ENCODE measurements around the gene CLEC4F.

Gene CLEC4F

DNA sequence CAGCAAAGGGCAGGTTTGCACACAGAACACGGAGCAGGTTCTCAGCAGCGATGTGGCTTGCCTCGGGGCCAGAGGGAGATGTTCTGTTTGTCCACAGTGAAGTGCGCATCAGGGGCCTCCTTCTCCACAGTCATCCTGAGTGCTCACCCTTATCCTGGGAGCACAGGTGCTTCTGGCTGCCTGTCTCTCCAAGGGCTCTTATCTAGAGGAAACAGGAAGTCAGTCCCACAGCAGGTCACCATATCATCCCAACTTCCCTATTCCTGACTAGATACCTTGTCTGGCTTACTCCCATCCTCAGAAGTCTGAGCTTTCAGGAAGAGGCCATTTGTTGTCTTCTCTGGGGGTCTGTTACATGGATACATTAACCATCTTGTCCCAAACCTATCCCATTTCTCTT lies 15.2 kb upstream of the CLEC4F start, which contains the start of gene CD207:
Gene CD207, minus strand, starts transcription at position 174 of the 400 bp plus-strand sequence. Its CDS starts 40 bp downstream, at position 134.
- no peak for FAIRE-seq
- TF ChIP-seq TAF1 (IDR thresholded peaks at IDR 0.05; ENCODE audit: borderline replicate concordance, low read depth, low read length) = no peak
- TF ChIP-seq POLR2AphosphoS5 (IDR thresholded peaks at IDR 0.05; ENCODE audit: low read depth, low read length) = no peak
- no peak for TF ChIP-seq POLR2A (IDR thresholded peaks at IDR 0.05; ENCODE audit: low read depth, low read length)
- no peak for DNase-seq (ENCODE audit: insufficient read length)

DNA sequence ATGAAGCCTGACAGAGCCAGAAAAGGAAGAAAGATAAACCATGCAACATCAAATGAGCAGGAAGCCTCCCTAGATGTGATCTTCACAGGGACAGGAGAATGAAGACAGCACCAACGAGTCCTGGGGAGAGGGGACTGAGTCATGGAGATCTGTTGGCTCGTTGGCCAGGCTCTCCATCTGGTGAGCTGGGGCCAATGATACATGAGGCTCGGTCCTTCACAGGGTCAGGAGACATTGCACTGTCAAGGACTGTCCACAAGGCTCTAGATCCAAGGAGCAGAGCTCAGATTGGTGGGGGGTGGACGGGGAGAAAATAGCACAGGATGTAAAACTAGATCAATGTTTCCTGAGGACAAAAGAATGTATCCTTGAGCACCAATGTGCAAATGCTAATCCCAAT lies 14.5 kb upstream of the CLEC4F start:
- FAIRE-seq = no peak
- TF ChIP-seq POLR2AphosphoS5 (IDR thresholded peaks at IDR 0.05; ENCODE audit: low read depth, low read length) (no peak), TAF1 (IDR thresholded peaks at IDR 0.05; ENCODE audit: borderline replicate concordance, low read depth, low read length) (no peak), POLR2A (IDR thresholded peaks at IDR 0.05; ENCODE audit: low read depth, low read length) (no peak)
- DNase-seq (ENCODE audit: insufficient read length) = no peak

DNA sequence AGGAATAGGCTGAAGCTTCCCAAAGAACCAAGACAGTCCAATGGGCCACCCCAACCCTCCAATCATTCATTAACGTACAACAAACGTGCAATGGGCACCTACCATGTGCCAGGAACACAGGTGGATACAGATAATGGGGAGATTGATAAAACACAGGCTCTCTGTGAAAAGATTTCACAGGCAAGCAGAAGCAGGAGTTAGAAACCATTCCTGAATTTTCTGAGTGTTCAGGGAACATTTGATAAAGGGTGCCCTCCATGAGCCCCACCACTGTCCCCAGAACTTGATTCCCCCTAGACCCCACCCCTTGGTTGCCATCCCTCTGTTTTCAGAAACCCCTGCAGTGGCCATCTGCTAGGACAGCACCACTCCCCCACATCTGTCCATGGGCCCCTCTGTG lies 13.7 kb upstream of the CLEC4F start:
- FAIRE-seq = no peak
- TF ChIP-seq POLR2A (IDR thresholded peaks at IDR 0.05; ENCODE audit: low read depth, low read length) (no peak), POLR2AphosphoS5 (IDR thresholded peaks at IDR 0.05; ENCODE audit: low read depth, low read length) (no peak), TAF1 (IDR thresholded peaks at IDR 0.05; ENCODE audit: borderline replicate concordance, low read depth, low read length) (no peak)
- no peak for DNase-seq (ENCODE audit: insufficient read length)

DNA sequence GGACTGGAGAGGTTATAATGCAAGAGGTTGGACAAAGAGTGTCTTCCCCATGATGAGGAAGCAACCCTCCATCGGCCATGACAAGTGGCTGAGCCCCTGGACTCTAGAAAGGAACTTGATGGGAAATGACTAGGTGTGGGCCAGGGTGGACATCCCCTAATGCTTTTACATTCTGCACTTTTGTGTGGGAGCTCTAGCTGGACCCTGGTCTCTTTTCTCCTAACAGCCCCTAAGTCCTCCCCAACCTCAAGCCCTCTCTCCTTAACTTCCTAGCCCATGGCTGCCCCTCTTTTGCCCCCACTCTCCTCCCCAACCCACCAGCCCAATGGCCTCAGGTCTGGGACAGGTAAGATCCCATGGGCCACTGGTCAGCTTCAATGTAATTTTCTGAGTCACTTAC lies 12.8 kb upstream of the CLEC4F start:
- TF ChIP-seq POLR2A (IDR thresholded peaks at IDR 0.05; ENCODE audit: low read depth, low read length) (no peak), POLR2AphosphoS5 (IDR thresholded peaks at IDR 0.05; ENCODE audit: low read depth, low read length) (no peak), TAF1 (IDR thresholded peaks at IDR 0.05; ENCODE audit: borderline replicate concordance, low read depth, low read length) (no peak)
- FAIRE-seq = no peak
- no peak for DNase-seq (ENCODE audit: insufficient read length)

DNA sequence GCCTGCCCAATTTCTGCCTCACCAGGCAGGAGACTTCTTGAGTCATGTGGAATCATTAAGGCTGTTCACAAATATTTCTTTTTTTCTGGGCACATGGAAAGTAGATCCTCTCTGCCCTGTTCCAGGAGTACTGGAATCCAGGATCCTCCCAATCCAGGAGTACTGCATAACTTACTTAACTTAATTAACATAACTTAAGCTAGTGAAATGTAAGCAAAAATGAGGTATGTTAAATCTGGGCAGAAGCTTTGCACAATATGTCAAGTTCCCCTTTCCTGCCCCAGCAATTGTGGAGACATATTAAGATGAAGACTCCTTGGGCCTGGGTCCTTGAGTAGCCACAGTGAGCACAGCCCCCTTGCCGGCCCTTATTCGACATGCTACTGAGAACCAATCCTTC lies 12.0 kb upstream of the CLEC4F start:
- DNase-seq (ENCODE audit: insufficient read length) (no peak), FAIRE-seq (no peak)
- TF ChIP-seq POLR2AphosphoS5 (IDR thresholded peaks at IDR 0.05; ENCODE audit: low read depth, low read length) (no peak), POLR2A (IDR thresholded peaks at IDR 0.05; ENCODE audit: low read depth, low read length) (no peak), TAF1 (IDR thresholded peaks at IDR 0.05; ENCODE audit: borderline replicate concordance, low read depth, low read length) (no peak)

DNA sequence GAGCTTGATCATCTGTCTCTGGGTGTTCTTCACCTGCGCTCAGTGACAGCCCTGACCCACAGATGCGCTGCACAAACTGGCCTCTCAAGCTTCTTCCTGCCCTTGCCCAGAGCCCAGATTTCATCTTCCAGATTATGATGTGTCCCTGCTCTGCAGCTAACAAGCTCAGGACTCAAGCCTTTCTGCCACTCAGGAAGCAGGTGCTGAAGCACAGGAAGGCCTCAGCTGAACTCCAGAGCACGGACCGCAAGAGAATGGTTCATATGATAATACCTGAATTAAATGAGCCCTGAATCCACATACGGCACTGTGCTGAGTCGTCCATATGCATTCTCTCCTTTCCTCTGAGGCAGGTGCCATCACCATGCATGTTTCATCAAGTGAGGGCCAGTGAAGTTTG lies 11.5 kb upstream of the CLEC4F start:
- FAIRE-seq (no peak), DNase-seq (ENCODE audit: insufficient read length) (no peak)
- TF ChIP-seq TAF1 (IDR thresholded peaks at IDR 0.05; ENCODE audit: borderline replicate concordance, low read depth, low read length) = no peak

DNA sequence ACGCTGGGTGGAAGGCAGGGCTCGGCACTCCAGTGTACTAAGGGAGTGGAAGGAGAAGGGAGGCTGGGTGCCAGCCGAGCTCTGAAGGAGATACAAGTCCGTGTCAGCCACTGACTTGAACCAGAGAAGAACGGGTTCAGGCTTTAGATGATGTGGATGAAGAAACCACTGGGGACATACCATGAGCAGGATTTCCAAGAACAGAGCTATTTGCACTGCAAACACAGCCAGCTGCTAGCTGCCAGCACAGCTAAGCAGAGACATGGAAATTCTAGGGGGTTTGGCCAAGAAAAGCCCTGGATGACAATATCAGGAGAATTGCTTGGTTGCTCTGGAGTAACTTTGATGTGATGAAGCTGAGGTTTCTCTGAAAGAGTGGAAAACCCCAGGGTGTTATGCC lies 10.0 kb upstream of the CLEC4F start:
- TF ChIP-seq TAF1 (IDR thresholded peaks at IDR 0.05; ENCODE audit: borderline replicate concordance, low read depth, low read length) = no peak
- TF ChIP-seq POLR2A (IDR thresholded peaks at IDR 0.05; ENCODE audit: low read depth, low read length) = no peak
- no peak for TF ChIP-seq POLR2AphosphoS5 (IDR thresholded peaks at IDR 0.05; ENCODE audit: low read depth, low read length)
- FAIRE-seq (no peak), DNase-seq (ENCODE audit: insufficient read length) (no peak)

DNA sequence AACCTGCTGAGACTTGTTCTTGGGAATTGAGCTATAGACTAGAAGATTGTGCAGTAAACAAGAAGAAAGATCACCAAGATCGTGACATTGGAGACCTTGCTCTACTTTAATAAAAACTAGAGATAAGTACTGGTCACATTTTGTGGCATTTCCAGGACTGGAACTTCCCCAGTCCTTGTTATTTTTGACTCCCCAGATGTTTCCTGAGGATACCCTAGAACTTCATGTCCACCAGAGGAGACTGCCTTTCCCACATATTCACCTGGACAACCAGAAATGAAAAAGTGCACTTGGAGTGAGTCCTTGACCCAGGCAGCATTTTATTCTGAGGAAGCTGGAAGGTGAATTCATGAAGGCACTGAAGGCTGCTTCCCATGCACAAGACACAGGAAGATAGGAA lies 9.5 kb upstream of the CLEC4F start:
- TF ChIP-seq TAF1 (IDR thresholded peaks at IDR 0.05; ENCODE audit: borderline replicate concordance, low read depth, low read length) (no peak), POLR2AphosphoS5 (IDR thresholded peaks at IDR 0.05; ENCODE audit: low read depth, low read length) (no peak), POLR2A (IDR thresholded peaks at IDR 0.05; ENCODE audit: low read depth, low read length) (no peak)
- DNase-seq (ENCODE audit: insufficient read length) (no peak), FAIRE-seq (no peak)

DNA sequence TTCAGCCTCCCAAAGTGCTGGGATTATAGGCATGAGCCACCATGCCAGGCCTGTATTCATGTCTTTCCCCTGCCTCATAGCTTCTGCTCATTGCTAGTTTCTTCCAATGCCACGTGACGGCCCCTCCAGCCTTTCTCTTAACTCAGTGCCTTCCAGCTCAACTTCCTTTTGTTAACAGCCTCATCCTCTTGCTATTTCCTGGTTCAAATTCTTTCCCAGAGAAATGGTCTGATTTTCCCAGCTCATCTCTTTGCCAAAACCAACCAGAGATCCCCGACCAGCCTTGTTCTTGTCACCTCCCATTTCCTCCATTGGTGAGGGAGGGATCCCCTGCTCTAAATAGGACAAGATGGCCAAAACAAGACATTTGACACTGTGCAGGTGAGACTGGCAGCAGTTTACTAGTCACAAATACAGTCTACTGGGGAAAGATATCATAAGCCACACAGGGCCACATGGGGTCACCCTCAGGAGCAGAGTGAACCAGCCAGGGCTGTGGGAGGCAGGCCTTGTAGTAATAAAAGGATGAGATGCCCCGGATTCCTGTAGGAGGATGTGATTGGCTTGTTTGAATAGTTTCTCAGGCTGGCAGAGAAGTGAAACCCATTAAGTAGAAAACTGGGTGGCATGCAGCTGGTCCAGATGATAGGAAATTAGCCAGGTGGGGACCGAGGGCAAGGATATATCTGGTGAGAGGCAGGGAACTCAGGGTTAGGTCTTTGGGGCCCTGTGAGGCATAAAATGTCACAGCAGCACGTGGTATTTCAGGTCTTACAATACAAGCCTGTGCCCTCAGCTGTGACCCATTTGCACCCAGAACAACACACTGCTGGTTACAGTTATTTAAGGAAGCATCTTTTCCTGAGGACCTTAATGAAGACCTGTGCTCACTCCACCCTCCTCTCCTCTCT lies 8.8 kb upstream of the CLEC4F start:
- no peak for FAIRE-seq
- no peak for DNase-seq (ENCODE audit: insufficient read length)
- TF ChIP-seq POLR2AphosphoS5 (IDR thresholded peaks at IDR 0.05; ENCODE audit: low read depth, low read length) (no peak), POLR2A (IDR thresholded peaks at IDR 0.05; ENCODE audit: low read depth, low read length) (no peak), TAF1 (IDR thresholded peaks at IDR 0.05; ENCODE audit: borderline replicate concordance, low read depth, low read length) (no peak)

DNA sequence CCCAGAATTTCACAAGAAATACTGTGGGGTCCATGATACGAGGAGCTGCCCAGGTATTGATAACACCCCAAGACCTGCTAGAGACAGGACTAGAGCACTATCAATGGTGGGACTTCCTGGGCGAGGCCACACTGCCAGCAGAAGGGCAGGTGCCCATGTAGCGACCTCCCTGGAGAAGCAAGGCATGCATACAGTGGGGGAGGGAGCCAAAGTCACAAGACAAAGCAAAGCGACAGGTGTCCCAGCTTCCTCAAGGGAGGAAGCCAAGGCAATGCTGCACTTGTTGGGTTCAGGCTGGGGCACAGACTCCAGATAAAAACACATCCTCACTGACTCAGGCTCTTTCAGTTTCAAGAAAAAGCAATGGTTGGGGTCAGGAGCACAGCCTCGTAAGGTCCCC lies 7.7 kb upstream of the CLEC4F start:
- FAIRE-seq (no peak), DNase-seq (ENCODE audit: insufficient read length) (no peak)
- TF ChIP-seq TAF1 (IDR thresholded peaks at IDR 0.05; ENCODE audit: borderline replicate concordance, low read depth, low read length) (no peak), POLR2AphosphoS5 (IDR thresholded peaks at IDR 0.05; ENCODE audit: low read depth, low read length) (no peak), POLR2A (IDR thresholded peaks at IDR 0.05; ENCODE audit: low read depth, low read length) (no peak)

DNA sequence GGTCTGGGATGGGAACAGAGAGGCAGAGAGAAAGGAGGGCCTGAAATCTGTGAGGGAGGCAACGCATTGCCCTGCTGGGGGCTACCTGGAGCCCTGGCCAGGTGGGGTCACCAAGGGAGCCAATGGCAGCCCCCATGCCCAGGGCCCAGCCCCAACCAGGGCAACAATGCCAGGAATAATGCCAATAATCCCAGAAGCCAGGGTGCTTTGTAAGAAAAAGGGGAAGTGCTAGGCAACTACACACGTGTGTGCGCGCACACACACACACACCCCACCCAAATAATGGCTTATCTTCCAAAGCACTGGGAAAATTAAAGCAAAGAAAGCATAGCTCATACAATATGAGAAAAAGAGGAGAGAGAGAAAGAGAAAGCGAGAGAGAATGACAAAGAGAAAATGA lies 7.0 kb upstream of the CLEC4F start:
- DNase-seq (ENCODE audit: insufficient read length) = no peak
- no peak for FAIRE-seq

DNA sequence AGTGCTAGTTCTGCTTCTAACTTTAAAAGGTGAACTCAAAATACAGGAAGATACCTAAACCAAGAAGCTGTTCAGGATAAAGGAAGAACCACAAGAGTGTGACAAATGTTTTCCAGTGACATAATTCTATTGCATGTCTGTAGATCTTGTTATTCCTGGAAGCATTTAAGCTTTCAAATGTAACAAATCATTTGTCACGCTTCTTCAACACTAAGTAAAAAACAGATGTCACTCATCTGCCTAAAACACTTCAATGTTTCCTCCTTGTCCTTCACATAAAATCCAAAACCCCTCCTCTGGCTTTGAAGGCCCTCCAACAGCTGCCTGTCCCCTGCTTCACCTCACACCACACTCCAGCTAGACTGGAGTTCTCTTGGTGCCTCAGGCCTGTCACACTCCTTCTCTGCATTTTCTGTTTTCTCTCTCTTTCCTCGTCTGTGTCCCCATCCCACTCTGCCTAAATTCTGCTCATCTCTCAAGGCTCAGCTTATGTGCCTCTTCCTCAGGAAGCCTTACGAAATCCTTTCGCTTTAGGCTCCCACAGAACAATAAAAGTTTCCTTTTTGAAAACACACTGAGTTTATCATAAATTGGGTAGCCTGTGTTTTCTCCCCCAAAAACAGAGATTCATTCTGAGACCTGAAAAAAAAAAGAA lies 6.4 kb upstream of the CLEC4F start:
- TF ChIP-seq POLR2AphosphoS5 (IDR thresholded peaks at IDR 0.05; ENCODE audit: low read depth, low read length) (no peak), POLR2A (IDR thresholded peaks at IDR 0.05; ENCODE audit: low read depth, low read length) (no peak), TAF1 (IDR thresholded peaks at IDR 0.05; ENCODE audit: borderline replicate concordance, low read depth, low read length) (no peak)

More for the DNA sequence above, 7.0 kb upstream of the CLEC4F start:
- TF ChIP-seq TAF1 (IDR thresholded peaks at IDR 0.05; ENCODE audit: borderline replicate concordance, low read depth, low read length) (no peak), POLR2AphosphoS5 (IDR thresholded peaks at IDR 0.05; ENCODE audit: low read depth, low read length) (no peak), POLR2A (IDR thresholded peaks at IDR 0.05; ENCODE audit: low read depth, low read length) (no peak)

More for the DNA sequence above, 6.4 kb upstream of the CLEC4F start:
- no peak for DNase-seq (ENCODE audit: insufficient read length)
- FAIRE-seq = no peak

Measured in GM12892 (cell line).